GM19395 (cell line): ENCODE results near the gene STK38L.
"Not testable (repeated sequence)": the region's sequence is repeated elsewhere in the genome, so short reads cannot be mapped to it uniquely, and the experiment has no call there.

Source experiments
- ATAC-seq: cut with Tn5 transposase; IDR thresholded peaks from one replicate; pipeline ENCODE4 v1.9.1; 2021; ENCODE audit warnings: mild to moderate bottlenecking, moderate library complexity; ENCODE audit not compliant: unreplicated experiment

The STK38L gene

GRCh38 chr12:27221625-27222387, 22.3 kb upstream of the STK38L start:
- ATAC-seq = peak; percentile 81

DNA sequence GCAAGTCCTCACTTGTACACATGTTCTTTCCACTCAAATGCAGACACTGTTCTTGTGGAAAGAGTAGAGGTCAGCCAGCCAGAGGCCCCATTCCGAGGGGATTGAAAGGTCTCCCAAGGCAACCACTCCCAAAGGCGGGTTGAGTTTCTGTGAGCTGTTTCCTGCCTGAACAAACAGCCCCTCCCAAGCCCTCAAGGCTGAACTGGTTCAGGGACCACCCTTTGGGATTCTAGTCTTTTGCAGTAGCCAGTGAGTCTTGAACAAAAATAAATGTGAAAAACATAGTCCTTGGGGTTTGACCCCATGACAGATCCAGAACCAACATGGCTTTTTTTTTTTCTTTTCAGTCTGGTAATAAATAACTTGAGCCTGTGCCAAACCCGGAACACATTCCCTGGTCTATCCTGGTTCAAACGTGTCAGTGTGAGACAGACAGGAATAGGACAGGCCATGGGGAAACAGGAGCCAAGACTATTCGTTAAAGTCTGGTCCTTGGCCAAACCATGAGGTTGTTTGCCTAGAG, 17.6 kb upstream of the STK38L start:
- ATAC-seq = no peak

- ATAC-seq = no peak
Observed at GRCh38 chr12:27229367-27229766, 14.7 kb upstream of the STK38L start.

GRCh38 chr12:27231374-27231773, 12.7 kb upstream of the STK38L start:
- ATAC-seq = not testable (repeated sequence)

DNA sequence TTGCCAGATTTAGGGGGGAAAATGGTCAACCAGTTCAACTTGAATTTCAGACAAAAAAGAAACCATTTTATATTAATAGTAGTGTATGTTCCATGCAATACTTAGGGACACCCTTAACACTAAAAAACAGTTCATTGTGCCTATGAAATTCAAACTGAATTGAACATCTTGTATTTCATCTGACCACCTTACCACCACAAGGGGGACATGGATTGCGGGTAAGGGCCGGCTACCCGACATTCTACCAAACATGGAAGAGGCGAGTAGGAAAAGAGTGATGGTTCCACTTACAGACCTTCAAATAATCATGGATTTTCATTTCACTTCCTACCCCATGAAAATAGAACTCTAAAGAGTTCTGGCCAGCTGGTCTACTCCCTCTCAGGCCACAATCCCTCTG, 10.3 kb upstream of the STK38L start:
- no peak for ATAC-seq

DNA sequence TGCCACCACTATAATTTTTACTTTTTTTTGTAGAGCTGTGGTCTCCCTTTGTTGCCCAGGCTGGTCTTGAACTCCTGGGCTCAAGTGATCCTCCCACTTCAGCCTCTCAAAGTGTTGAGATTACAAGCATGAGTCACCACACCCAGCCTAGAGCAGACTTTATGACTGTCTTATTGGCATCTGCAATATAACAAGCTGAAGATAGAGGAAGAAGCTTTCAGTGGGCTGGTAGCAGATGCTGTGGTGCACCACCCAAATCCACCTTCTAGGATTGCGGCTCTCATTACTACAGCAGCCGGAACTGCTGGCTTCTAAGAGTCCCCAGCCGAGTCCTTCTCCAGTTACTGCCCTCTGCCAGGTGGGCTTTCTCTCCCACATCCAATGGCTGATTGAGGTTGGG, 7.6 kb upstream of the STK38L start:
- ATAC-seq = no peak

- peak; percentile 82 for ATAC-seq
Observed at GRCh38 chr12:27237790-27238771, 6.0 kb upstream of the STK38L start.

DNA sequence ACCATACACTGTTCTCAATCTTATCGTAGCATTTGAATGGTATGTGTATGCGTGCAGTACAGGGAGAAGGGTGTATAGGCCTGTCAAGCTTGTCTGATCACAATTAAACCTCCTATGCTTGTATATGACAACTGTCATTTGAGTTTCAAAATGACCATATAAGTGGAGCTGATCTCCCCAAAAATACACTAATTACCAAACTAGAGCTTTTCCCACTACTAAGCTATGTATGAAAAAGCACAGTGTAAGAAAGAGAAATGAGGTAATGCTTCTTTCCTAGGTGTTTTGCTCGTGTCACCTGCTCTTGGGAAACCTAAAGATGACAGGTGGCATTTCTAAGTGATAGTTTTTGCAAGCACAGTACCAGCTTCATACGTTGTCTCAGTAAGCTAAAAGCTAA, 1.1 kb upstream of the STK38L start:
- no peak for ATAC-seq

DNA sequence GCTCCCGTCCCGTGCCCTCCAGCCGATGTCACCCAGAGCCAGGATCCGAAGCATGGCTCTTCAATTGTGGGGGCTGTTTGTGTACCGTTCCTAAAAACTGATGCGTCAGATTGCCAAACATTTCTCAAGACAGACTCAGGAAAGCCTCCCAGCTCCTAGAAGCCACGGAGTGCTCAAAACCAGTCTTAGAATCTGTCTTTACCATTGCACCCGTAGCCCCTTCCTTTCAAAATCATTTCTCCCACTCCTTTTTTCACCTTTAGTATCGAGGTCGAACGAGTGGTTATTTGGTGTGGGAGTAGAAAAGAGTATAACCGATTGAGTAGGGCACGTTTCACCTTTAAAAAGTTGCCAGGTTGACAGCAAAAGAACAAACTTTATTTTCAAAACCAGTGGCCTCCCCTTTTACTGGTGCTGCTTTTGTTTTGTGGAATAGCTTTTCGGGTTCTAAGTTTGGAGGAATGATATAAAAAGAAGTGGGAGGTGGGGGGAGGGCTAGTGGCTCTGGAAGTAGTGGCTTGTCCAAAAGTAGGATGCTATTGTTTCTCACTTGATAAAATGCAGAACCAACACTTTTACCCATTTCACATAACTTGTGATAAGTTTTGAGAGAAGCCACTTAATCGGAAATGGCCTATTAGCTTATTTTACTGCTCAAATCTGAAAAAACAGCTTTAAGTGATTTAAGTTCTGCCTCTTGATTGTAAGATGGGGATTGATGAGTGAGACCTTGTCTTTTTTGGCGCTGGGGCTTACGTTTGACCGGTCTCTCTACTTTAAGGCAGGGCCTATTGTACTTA, 803 bp downstream of the STK38L start:
- peak; percentile 15 for ATAC-seq

DNA sequence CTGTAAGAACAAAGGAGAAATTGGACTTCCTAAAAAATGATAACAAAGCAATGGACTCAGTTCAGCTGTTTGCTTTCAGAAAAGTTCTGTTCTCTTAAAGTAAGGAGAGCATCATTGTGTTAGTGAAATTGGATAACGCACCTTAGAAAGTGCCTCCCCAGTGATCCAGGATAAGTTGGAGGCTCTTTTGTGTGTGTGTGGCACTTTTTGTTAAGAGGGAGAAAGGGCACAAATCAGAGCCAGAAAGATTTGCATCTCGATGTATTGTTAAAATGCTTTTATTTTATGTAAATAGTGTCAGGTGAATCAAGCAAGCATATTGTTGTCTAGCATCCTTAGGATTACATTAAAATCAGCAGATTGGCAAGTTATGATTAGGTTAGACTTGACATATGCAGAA, 2.1 kb downstream of the STK38L start:
- ATAC-seq = no peak

- ATAC-seq = no peak
Observed at GRCh38 chr12:27246774-27247173, 2.7 kb downstream of the STK38L start.

DNA sequence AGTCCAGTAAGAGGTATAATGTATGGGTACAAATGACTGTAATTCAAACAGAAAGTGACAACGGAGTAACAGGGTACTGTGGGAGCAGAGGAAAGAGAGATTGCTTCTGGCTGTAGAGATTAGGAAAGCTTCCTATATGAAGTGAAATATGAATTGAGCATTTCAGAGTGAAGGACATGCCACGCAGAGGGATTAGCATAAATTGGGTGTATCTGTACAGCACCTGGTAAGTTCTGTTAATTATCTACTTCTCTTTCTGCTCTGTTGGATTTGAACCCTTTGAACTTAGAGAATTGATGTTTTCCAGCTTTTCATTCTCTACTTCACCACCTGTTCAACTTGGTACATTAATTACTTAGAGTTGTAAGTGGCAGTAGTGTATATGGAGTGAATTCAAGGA, 8.8 kb downstream of the STK38L start:
- ATAC-seq = peak; percentile 48

- peak; percentile 30 for ATAC-seq
Observed at GRCh38 chr12:27253347-27253746, 9.3 kb downstream of the STK38L start.

GRCh38 chr12:27255806-27256205, 11.7 kb downstream of the STK38L start:
- no peak for ATAC-seq

GRCh38 chr12:27257104-27257843, 13.2 kb downstream of the STK38L start:
- no peak for ATAC-seq

DNA sequence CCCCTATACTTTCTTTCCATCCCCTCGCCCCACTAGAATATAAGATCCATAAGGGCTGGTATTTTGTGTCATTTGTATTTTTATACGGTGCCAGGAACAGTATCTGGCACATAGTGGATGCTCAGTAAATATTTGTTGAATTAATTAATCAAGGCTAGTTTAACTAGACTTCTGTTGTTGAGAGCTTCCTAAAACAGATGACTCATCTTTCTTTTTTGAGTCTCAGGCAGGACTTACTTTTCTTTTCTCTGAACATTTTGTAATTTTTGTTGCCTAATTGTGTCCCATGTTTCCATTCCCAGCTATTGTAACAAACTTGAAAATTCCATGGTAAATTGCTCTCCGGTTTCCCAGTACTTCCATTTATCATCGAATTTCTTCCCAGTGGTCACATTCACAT, 16.7 kb downstream of the STK38L start:
- no peak for ATAC-seq

- no peak for ATAC-seq
Observed at GRCh38 chr12:27261866-27262265, 17.8 kb downstream of the STK38L start.

DNA sequence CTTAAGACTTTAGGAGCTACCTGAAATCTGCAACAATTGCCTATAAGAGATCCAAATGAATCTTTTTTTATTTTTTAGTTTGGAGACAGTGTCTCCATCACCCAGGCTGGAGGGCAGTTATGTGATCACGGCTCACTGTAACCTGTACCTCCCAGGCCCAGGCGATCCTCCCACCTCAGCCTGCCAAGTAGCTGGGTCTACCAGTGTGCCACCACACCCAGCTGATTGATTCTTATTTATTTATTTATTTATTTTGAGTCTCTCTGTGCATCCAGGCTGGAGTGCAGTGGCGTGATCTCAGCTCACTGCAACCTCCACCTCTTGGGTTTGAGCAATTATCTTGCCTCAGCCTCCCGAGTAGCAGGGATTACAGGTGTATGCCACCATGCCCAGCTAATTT, 26.1 kb downstream of the STK38L start:
- no peak for ATAC-seq

- ATAC-seq = no peak
Observed at GRCh38 chr12:27271206-27271605, 27.1 kb downstream of the STK38L start.

GRCh38 chr12:27272373-27273028, 28.4 kb downstream of the STK38L start:
- no peak for ATAC-seq
